GM12874 (cell line): ENCODE results near the gene CACNA2D3.

Experiments used
- CTCF ChIP-seq: IDR thresholded peaks from 2 replicates; pipeline ENCODE4 v1.5.1; 2011; ENCODE audit warnings: low read depth, mild to moderate bottlenecking, control low read depth, low read length, moderate library complexity; ENCODE audit not compliant: insufficient read depth

CACNA2D3 gene

GRCh38 chr3:54608041-54608440 lies 485.7 kb downstream of the CACNA2D3 start:
- no peak for TF ChIP-seq CTCF

DNA sequence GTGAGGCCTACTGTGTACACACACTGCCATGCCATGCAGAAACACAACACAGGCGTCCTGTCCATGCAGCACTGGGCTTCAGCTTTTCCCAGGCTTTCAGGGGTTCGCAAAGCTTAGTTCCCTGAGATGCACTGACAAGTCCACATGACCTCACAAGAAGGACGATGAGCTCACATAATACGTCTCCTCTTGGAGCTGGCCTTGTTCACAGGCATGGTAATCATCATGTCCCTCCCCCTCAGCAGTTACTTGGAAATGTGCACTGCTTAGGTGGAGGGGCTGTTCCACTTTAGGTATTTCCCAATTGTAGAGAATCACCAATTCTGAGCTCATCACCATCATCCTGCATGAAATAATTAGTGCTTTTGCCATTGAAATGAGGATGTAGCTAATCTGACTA lies 496.7 kb downstream of the CACNA2D3 start:
- TF ChIP-seq CTCF, result no peak

GRCh38 chr3:54619531-54619930 lies 497.2 kb downstream of the CACNA2D3 start:
- no peak for TF ChIP-seq CTCF

DNA sequence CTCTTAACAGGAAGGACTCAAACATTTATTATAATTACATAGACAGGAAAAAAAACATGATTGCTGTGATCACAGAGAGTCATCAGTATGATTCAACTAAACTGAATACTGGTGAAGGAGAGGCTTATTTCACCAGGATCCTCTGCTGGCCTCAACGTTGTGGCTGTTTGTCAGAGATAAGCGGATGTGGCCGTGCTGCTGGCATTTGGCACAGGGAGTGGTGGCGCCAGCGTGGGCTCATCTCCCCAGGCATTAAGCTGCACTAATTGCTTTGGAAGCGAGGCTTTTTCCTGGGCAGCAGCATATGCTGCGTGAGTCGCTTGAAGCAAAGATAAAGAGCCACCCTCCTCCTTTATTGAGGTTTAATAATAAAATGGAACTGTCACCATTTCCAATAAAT lies 498.8 kb downstream of the CACNA2D3 start:
- no peak for TF ChIP-seq CTCF

DNA sequence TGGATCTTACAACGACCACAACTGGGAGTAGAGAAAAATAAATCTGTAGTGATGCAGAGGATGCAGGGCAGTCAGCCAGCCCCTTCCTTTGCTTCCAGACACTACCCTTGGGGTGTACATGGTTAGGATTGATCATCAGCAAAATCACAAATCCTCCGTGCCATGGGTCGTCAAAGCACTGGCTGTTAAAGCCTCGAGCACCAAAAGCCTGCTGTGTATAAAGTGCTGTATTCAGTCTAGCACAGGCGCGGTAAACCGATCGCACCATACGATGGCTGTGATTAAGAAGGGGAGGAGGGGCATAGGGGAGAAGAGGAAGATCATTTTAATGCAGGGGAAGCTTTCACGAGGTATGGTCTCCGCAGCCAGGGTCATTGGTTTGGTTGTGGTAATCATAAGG lies 500.3 kb downstream of the CACNA2D3 start:
- TF ChIP-seq CTCF, result no peak

DNA sequence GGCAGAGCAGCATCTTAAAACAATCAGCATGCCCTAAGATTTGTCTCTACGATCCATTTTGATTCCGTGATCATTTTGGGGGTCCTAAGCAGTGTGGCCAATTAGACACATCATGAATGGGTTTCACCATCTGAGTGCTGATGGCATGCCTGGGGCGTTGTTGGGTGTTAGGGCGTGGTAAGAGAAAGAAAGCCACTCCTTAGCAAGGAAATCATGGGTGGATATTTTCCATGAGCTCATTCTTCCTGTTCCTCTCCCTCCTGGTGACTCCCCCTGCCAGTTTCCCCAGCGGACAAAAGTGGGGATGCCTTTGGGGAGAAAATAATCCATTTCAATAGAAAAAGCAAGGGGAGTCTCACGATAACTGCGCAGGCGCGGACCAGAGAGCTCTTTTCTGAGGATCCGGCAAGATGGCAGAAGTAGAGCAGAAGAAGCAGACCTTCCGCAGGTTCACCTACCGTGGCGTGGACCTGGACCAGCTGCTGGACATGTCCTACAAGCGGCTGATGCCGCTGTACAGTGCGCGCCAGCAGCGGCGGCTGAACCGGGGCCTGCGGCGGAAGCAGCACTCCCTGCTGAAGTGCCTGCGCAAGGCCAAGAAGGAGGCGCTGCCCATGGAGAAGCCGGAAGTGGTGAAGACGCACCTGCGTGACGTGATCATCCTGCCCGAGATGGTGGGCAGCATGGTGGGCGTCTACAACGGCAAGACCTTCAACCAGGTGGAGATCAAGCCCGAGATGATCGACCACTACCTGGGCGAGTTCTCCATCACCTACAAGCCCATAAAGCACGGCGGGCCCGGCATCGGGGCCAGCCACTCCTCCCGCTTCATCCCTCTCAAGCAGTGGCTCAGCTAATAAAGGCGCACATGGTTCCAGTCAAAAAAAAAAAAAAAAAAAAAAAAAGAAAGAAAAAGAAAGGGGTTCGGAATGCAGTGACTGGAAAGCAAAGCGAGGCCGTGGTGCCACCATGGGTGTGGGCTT lies 503.7 kb downstream of the CACNA2D3 start:
- TF ChIP-seq CTCF, result no peak

- no peak for TF ChIP-seq CTCF
Measured at GRCh38 chr3:54628888-54629441, 506.6 kb downstream of the CACNA2D3 start.
